SU-DHL-6 (cell line): ENCODE measurements around the gene ACSS1.

Source experiments
- H2AFZ ChIP-seq: fragments of 200-600 bp; sonication (generic); 2 replicates; pipeline ENCODE4 v1.6.1; 2014; ENCODE audit warnings: low read depth, mild to moderate bottlenecking, moderate library complexity, mixed read lengths, antibody characterized with exemption, low read length; ENCODE audit not compliant: severe bottlenecking
- H3F3A ChIP-seq: fragments of 200-600 bp; shearing (Covaris generic); 2 replicates; pipeline ENCODE4 v1.6.0; 2016; ENCODE audit warnings: antibody characterized with exemption, mild to moderate bottlenecking; ENCODE audit not compliant: insufficient read depth
- H3K27ac ChIP-seq: fragments of 200-600 bp; sonication (generic); 2 replicates; pipeline ENCODE4 v1.5.1; 2016; ENCODE audit warnings: low read depth, mild to moderate bottlenecking, low read length, moderate library complexity, mixed read lengths
- H3K27me3 ChIP-seq: fragments of 200-600 bp; sonication (generic), shearing (Covaris generic); 2 replicates; pipeline ENCODE4 v1.6.0; 2014; ENCODE audit warnings: mild to moderate bottlenecking, low read length
- H3K36me3 ChIP-seq: fragments of 200-600 bp; sonication (generic); 2 replicates; pipeline ENCODE4 v1.6.1; 2014; ENCODE audit warnings: mild to moderate bottlenecking, low read length, mixed read lengths
- H3K4me2 ChIP-seq: fragments of 300-600, 200-600 bp; shearing (Covaris generic), sonication (generic); 2 replicates; pipeline ENCODE4 v1.6.0; 2014; ENCODE audit warnings: low read length, low read depth, mild to moderate bottlenecking; ENCODE audit not compliant: poor library complexity, severe bottlenecking
- H3K4me3 ChIP-seq: fragments of 200-600 bp; sonication (generic); 2 replicates; pipeline ENCODE4 v1.5.1; 2014; ENCODE audit warnings: antibody characterized with exemption, low read length, mild to moderate bottlenecking, mixed read lengths; ENCODE audit not compliant: insufficient read depth, poor library complexity, severe bottlenecking
- H3K79me2 ChIP-seq: fragments of 200-600 bp; sonication (generic); 2 replicates; pipeline ENCODE4 v1.6.1; 2014; ENCODE audit warnings: mild to moderate bottlenecking, low read length, moderate library complexity; ENCODE audit not compliant: insufficient read depth
- H3K9ac ChIP-seq: fragments of 200-600 bp; sonication (generic); 2 replicates; pipeline ENCODE4 v1.7.0; 2014; ENCODE audit warnings: mild to moderate bottlenecking, low read length
- H3K9me2 ChIP-seq: fragments of 200-600 bp; sonication (generic); replicated peaks from 2 replicates; pipeline ENCODE4 v1.6.1; 2014; ENCODE audit warnings: low read length; ENCODE audit not compliant: insufficient read depth
- H3K9me3 ChIP-seq: fragments of 200-600 bp; sonication (generic); 2 replicates; pipeline ENCODE4 v1.6.1; 2014; ENCODE audit warnings: low read length, mixed read lengths; ENCODE audit not compliant: insufficient read depth
- H4K20me1 ChIP-seq: fragments of 200-600 bp; sonication (generic); 2 replicates; pipeline ENCODE4 v1.6.1; 2014; ENCODE audit warnings: low read depth, mild to moderate bottlenecking, antibody characterized with exemption, low read length, moderate library complexity, mixed read lengths
- CTCF ChIP-seq: fragments of 200-600 bp; sonication (generic); IDR thresholded peaks from one replicate; pipeline ENCODE4 v1.5.1; 2017; ENCODE audit warnings: antibody characterized with exemption, mild to moderate bottlenecking, low read length, moderate library complexity; ENCODE audit not compliant: insufficient read depth, poor library complexity, severe bottlenecking
- EZH2phosphoT487 ChIP-seq: fragments of 200-600 bp; sonication (generic), shearing (Covaris generic); conservative IDR thresholded peaks from 2 replicates; pipeline ENCODE4 v1.6.1; 2018; ENCODE audit warnings: mild to moderate bottlenecking, antibody characterized with exemption, low read length, moderate library complexity, mixed read lengths

Gene ACSS1

GRCh38 chr20:25011831-25012241, 46.1 kb downstream of the ACSS1 start:
- Histone ChIP-seq H3K4me3 (no peak overlapping the region), H3K27me3 (no peaks in the 10 kb centered on the region), H3K4me2 (no peak overlapping the region), H4K20me1 (no peaks in the 10 kb centered on the region), H2AFZ (no peak overlapping the region), H3F3A (no peaks in the 10 kb centered on the region), H3K27ac (no peak overlapping the region), H3K9me3 (no peaks in the 10 kb centered on the region), H3K9ac (no peak overlapping the region), H3K9me2 (no peaks in the 10 kb centered on the region), H3K36me3 (no peaks in the 10 kb centered on the region), H3K79me2 (no peaks in the 10 kb centered on the region)
- TF ChIP-seq EZH2phosphoT487 (no peak), CTCF (no peak)

GRCh38 chr20:25011261-25011660, 46.7 kb downstream of the ACSS1 start:
- no peaks in the 10 kb centered on the region for H3K9me3 ChIP-seq
- no peaks in the 10 kb centered on the region for H3K27me3 ChIP-seq
- TF ChIP-seq CTCF (no peak), EZH2phosphoT487 (no peak)
- H3F3A ChIP-seq, result no peaks in the 10 kb centered on the region
- no peaks in the 10 kb centered on the region for H3K9me2 ChIP-seq
- no peaks in the 10 kb centered on the region for H4K20me1 ChIP-seq
- H3K4me3 ChIP-seq, result no peak overlapping the region
- H3K9ac ChIP-seq, result no peak overlapping the region
- H3K27ac ChIP-seq, result no peak overlapping the region
- no peaks in the 10 kb centered on the region for H3K79me2 ChIP-seq
- H3K4me2 ChIP-seq, result no peak overlapping the region
- H2AFZ ChIP-seq, result no peak overlapping the region
- no peaks in the 10 kb centered on the region for H3K36me3 ChIP-seq

- Histone ChIP-seq H3K36me3 (no peaks in the 10 kb centered on the region), H3K9ac (no peak overlapping the region), H3K27me3 (no peaks in the 10 kb centered on the region), H2AFZ (no peak overlapping the region), H3K79me2 (no peaks in the 10 kb centered on the region), H4K20me1 (no peaks in the 10 kb centered on the region), H3K27ac (no peak overlapping the region), H3K9me2 (no peaks in the 10 kb centered on the region), H3K9me3 (no peaks in the 10 kb centered on the region), H3K4me2 (no peak overlapping the region), H3K4me3 (no peak overlapping the region), H3F3A (no peaks in the 10 kb centered on the region)
- TF ChIP-seq CTCF (no peak), EZH2phosphoT487 (no peak)
Observed at GRCh38 chr20:25009218-25010145, 48.5 kb downstream of the ACSS1 start.
